ENCODE measurements around the gene RSKR. TPM values are rescaled to one million over a fixed set of nuclear protein-coding genes. Genes with fewer than 3 reads are reported as not detected.
"Not testable (repeated sequence)": the region's sequence is repeated elsewhere in the genome, so short reads cannot be mapped to it uniquely, and the experiment has no call there.

The RSKR gene
- total RNA-seq, 4 donors from 2014 or later = 2.3 to 4.2 (median 4.1) TPM

GRCh38 chr17:28612936-28613872 is 781 bp downstream of the RSKR start:
- DNase-seq (ENCODE audit: extremely low spot score) = no peak
- H3K36me3 ChIP-seq = peaks cover 39 to 59% (median 52%) of the 10 kb centered on the region in 4 donors

GRCh38 chr17:28612531-28612930 is 1.5 kb downstream of the RSKR start:
- TF ChIP-seq POLR2AphosphoS5 (IDR thresholded peaks at IDR 0.05) (no peak), EP300 (IDR thresholded peaks at IDR 0.05) (no peak), CTCF (IDR thresholded peaks at IDR 0.05) (no peak), POLR2A (IDR thresholded peaks at IDR 0.05; ENCODE audit: low read depth) (no peak)
- intact Hi-C loops (cut with DNase I) = loop anchor here (2.0 to 5.0 kb wide), 2 partner anchors 65 to 118 kb away; no protein-coding TSS in a partner anchor
- Histone ChIP-seq H3K9me3 (no peaks in the 10 kb centered on the region), H3K27me3 (no peaks in the 10 kb centered on the region), H3K36me3 (peaks cover 32 to 53% (median 45%) of the 10 kb centered on the region in 4 donors), H3K4me1 (no peaks in the 10 kb centered on the region), H3K27ac (replicated peaks in 1 of 4) (no peak overlapping the region), H3K4me3 (no peak overlapping the region)
- DNase-seq (ENCODE audit: extremely low spot score) = no peak
- WGBS = 59% methylated on average over 2 of the region's 2 CpGs

More at GRCh38 chr17:28612936-28613872, 781 bp downstream of the RSKR start:
- TF ChIP-seq CTCF (IDR thresholded peaks at IDR 0.05) (peak; percentile 55 to 73 (median 61)), EP300 (IDR thresholded peaks at IDR 0.05) (no peak)
- intact Hi-C loops (cut with DNase I) = loop anchor here (2.0 to 5.0 kb wide), 2 partner anchors 66 to 118 kb away; no protein-coding TSS in a partner anchor
- no peaks in the 10 kb centered on the region for H3K4me1 ChIP-seq
- no peaks in the 10 kb centered on the region for H3K9me3 ChIP-seq
- no peak overlapping the region for H3K4me3 ChIP-seq
- 66% methylated on average over 6 of the region's 6 CpGs for WGBS
- no peaks in the 10 kb centered on the region for H3K27me3 ChIP-seq
- H3K27ac ChIP-seq (replicated peaks in 1 of 4) = no peak overlapping the region

- no peak overlapping the region for H3K4me3 ChIP-seq
- intact Hi-C loops (cut with DNase I) = loop anchor here (5.0 kb wide), 1 partner anchor 63 kb away; no protein-coding TSS in a partner anchor
- H3K4me1 ChIP-seq = no peaks in the 10 kb centered on the region
- H3K27ac ChIP-seq (replicated peaks in 1 of 4) = no peak overlapping the region
- no peaks in the 10 kb centered on the region for H3K9me3 ChIP-seq
- no peaks in the 10 kb centered on the region for H3K27me3 ChIP-seq
- peaks cover 11 to 37% (median 23%) of the 10 kb centered on the region in 4 donors for H3K36me3 ChIP-seq
- 90% methylated on average over 8 of the region's 8 CpGs for WGBS
- TF ChIP-seq CTCF (IDR thresholded peaks at IDR 0.05) (no peak), POLR2AphosphoS5 (IDR thresholded peaks at IDR 0.05) (no peak)
- DNase-seq (ENCODE audit: extremely low spot score) = no peak
Measured at GRCh38 chr17:28610376-28610775, 3.6 kb downstream of the RSKR start.

- H3K36me3 ChIP-seq; H3K27me3 ChIP-seq; H3K4me3 ChIP-seq; H3K9me3 ChIP-seq; DNase-seq (ENCODE audit: extremely low spot score); intact Hi-C loops (cut with DNase I); H3K27ac ChIP-seq (replicated peaks in 1 of 4): not testable (repeated sequence)
- 98% methylated on average over 8 of the region's 31 CpGs for WGBS
- H3K4me1 ChIP-seq = peaks cover 6 to 10% (median 9%) of the 10 kb centered on the region in 4 donors
Measured at GRCh38 chr17:28604031-28604430, 10.0 kb downstream of the RSKR start.

GRCh38 chr17:28599311-28600184 is 14.4 kb downstream of the RSKR start:
- no peak for TF ChIP-seq EP300 (IDR thresholded peaks at IDR 0.05)
- TF ChIP-seq POLR2AphosphoS5 (IDR thresholded peaks at IDR 0.05) = peak in 1 of 2 donors; percentile 10
- peak in 1 of 3 experiments; percentile 7 for TF ChIP-seq CTCF (IDR thresholded peaks at IDR 0.05)
- Histone ChIP-seq H3K27me3 (no peaks in the 10 kb centered on the region), H3K4me3 (peak overlapping the region; percentile 63 to 73 (median 66)), H3K9me3 (no peaks in the 10 kb centered on the region), H3K36me3 (no peaks in the 10 kb centered on the region), H3K4me1 (peaks cover 13 to 20% (median 16%) of the 10 kb centered on the region in 4 donors), H3K27ac (replicated peaks in 1 of 4) (peak overlapping the region; percentile 94 to 95 (median 94))
- WGBS = 8% methylated on average over 36 of the region's 40 CpGs
- no peak for DNase-seq (ENCODE audit: extremely low spot score)
- intact Hi-C loops (cut with DNase I) = loop anchor here (5.0 kb wide), 1 partner anchor 47 kb away; the partner anchor contains the start of gene UNC119

Measured in esophagus muscularis mucosa (tissue), 4 donors.